GM23338 (cell line): ENCODE results near the gene DYNC2H1. TPM values are rescaled to one million over a fixed set of nuclear protein-coding genes. Genes with fewer than 3 reads are reported as not detected.

Experiments
- ATAC-seq: fragments of 200-7000 bp; cut with Tn5 transposase; 3 replicates; pipeline ENCODE4 v1.9.1; 2020
- DNase-seq: peaks from one replicate; pipeline ENCODE4 v3.0.0-alpha.2; 2015; ENCODE audit warnings: low spot score
- H2AFZ ChIP-seq: fragments of 200-600 bp; sonication (generic); 2 replicates; pipeline ENCODE4 v1.8.0; 2016; ENCODE audit warnings: antibody characterized with exemption, mild to moderate bottlenecking, moderate library complexity
- H3F3A ChIP-seq: fragments of 200-600 bp; sonication (generic); replicated peaks from 2 replicates; pipeline ENCODE4 v1.8.0; 2017; ENCODE audit warnings: antibody characterized with exemption, mixed run types, low read depth
- H3K27ac ChIP-seq: fragments of 200-600 bp; sonication (generic); 2 replicates; pipeline ENCODE4 v1.6.1; 2016; ENCODE audit warnings: low read depth
- H3K27me3 ChIP-seq: fragments of 200-600 bp; sonication (generic); 2 replicates; pipeline ENCODE4 v1.8.0; 2016; ENCODE audit warnings: mild to moderate bottlenecking, mixed run types, moderate library complexity; ENCODE audit not compliant: insufficient read depth
- H3K36me3 ChIP-seq: fragments of 200-600 bp; sonication (generic); 2 replicates; pipeline ENCODE4 v1.8.0; 2016; ENCODE audit warnings: mild to moderate bottlenecking; ENCODE audit not compliant: insufficient read depth
- H3K4me1 ChIP-seq: fragments of 200-600 bp; sonication (generic); 2 replicates; pipeline ENCODE4 v1.8.0; 2016; ENCODE audit warnings: mild to moderate bottlenecking, moderate library complexity; ENCODE audit not compliant: insufficient read depth
- H3K4me2 ChIP-seq: fragments of 200-600 bp; sonication (generic); 2 replicates; pipeline ENCODE4 v1.7.1; 2017; ENCODE audit warnings: mixed run types
- H3K4me3 ChIP-seq: fragments of 200-600 bp; sonication (generic); 2 replicates; pipeline ENCODE4 v1.6.1; 2016; ENCODE audit warnings: mixed run types
- H3K79me2 ChIP-seq: fragments of 200-600 bp; sonication (generic); replicated peaks from 2 replicates; pipeline ENCODE4 v1.8.0; 2017; ENCODE audit warnings: mild to moderate bottlenecking; ENCODE audit not compliant: insufficient read depth
- H3K9me2 ChIP-seq: fragments of 200-600 bp; sonication (generic); 2 replicates; pipeline ENCODE4 v1.8.0; 2017; ENCODE audit not compliant: insufficient read depth
- H4K20me1 ChIP-seq: fragments of 200-600 bp; sonication (generic); replicated peaks from 2 replicates; pipeline ENCODE4 v1.8.0; 2017; ENCODE audit warnings: mild to moderate bottlenecking; ENCODE audit not compliant: insufficient read depth
- H3K27ac Mint-ChIP-seq: 2 replicates; pipeline ENCODE4 v1.8.0; 2020; ENCODE audit warnings: inconsistent platforms, mild to moderate bottlenecking, moderate library complexity, mixed read lengths
- H3K27me3 Mint-ChIP-seq: 3 replicates; pipeline ENCODE4 v1.8.0; 2022; ENCODE audit warnings: low read depth, mild to moderate bottlenecking, moderate library complexity, mixed read lengths, inconsistent platforms; ENCODE audit not compliant: insufficient read depth, poor library complexity
- H3K36me3 Mint-ChIP-seq: 3 replicates; pipeline ENCODE4 v1.8.0; 2021; ENCODE audit warnings: low read depth, mild to moderate bottlenecking, inconsistent platforms, moderate library complexity, mixed read lengths
- H3K4me1 Mint-ChIP-seq: 3 replicates; pipeline ENCODE4 v1.8.0; 2020; ENCODE audit warnings: mild to moderate bottlenecking, inconsistent platforms, mixed read lengths
- H3K4me3 Mint-ChIP-seq: 3 replicates; pipeline ENCODE4 v1.8.0; 2021; ENCODE audit warnings: moderate library complexity, mild to moderate bottlenecking, inconsistent platforms, mixed read lengths
- H3K9me3 Mint-ChIP-seq: 3 replicates; pipeline ENCODE4 v1.8.0; 2020; ENCODE audit warnings: moderate library complexity, mild to moderate bottlenecking, inconsistent platforms, mixed read lengths
- CREB1 ChIP-seq: fragments of 250-450 bp; sonication (Bioruptor Pico); IDR thresholded peaks from 2 replicates; pipeline ENCODE4 v1.5.0; 2020; ENCODE audit warnings: low read depth, mild to moderate bottlenecking, moderate library complexity
- EZH2 ChIP-seq: fragments of 200-600 bp; sonication (generic); IDR thresholded peaks from one replicate; pipeline ENCODE4 v1.8.0; 2017; ENCODE audit warnings: antibody characterized with exemption, mild to moderate bottlenecking, low read depth; ENCODE audit not compliant: unreplicated experiment
- JUNB ChIP-seq: IDR thresholded peaks from one replicate; pipeline ENCODE4 v1.6.1; 2016; ENCODE audit warnings: antibody characterized with exemption; ENCODE audit not compliant: unreplicated experiment
- NANOG ChIP-seq: IDR thresholded peaks from 2 replicates; pipeline ENCODE4 v1.6.1; 2016; ENCODE audit warnings: antibody characterized with exemption, borderline replicate concordance
- POLR2AphosphoS5 ChIP-seq: IDR thresholded peaks from 2 replicates; pipeline ENCODE4 v1.6.1; 2016; ENCODE audit warnings: antibody characterized with exemption, low read depth
- STAT1 ChIP-seq: IDR thresholded peaks from one replicate; pipeline ENCODE4 v1.6.1; 2016; ENCODE audit warnings: antibody characterized with exemption; ENCODE audit not compliant: unreplicated experiment
- ZNF114 ChIP-seq: fragments of 250-450 bp; sonication (Bioruptor Pico); IDR thresholded peaks from 2 replicates; pipeline ENCODE4 v1.5.0; 2020; ENCODE audit warnings: mild to moderate bottlenecking, moderate library complexity
- polyA plus RNA-seq: library from polyadenylated mRNA; unstranded; fragments of >200 nt; fragmentation: Nextera tagmentation; extraction: Ambion mirVana; gene quantifications from 2 replicates; pipeline ENCODE4 v1.2.1, GENCODE V29; 2016
- total RNA-seq: library from RNA; depleted of rRNA; stranded (reverse); fragments of >200 nt; shearing (Covaris generic); gene quantifications from 2 replicates; pipeline ENCODE4 v1.2.3, GENCODE V29; 2014
- TF ChIP-seq, protein P1 (sequence below), 2 experiments: fragments of 200-600 bp in 1 of 2; sonication (generic) in 1 of 2; conservative IDR thresholded peaks; 2 replicates each; pipeline versions ENCODE4 v1.5.1 to v1.6.1; 2016 to 2017; ENCODE audit warnings: antibody characterized with exemption in 2 of 2, low read depth in 2 of 2, mild to moderate bottlenecking in 2 of 2, moderate library complexity in 1 of 2
- TF ChIP-seq, protein P2 (sequence below): IDR thresholded peaks from 2 replicates; pipeline ENCODE4 v1.6.1; 2016; ENCODE audit warnings: antibody characterized with exemption
- TF ChIP-seq, protein P3 (sequence below): fragments of 250-450 bp; sonication (Bioruptor Pico); IDR thresholded peaks from 2 replicates; pipeline ENCODE4 v1.5.0; 2020; ENCODE audit warnings: mild to moderate bottlenecking, moderate library complexity

Gene DYNC2H1
- total and polyA plus RNA-seq, 2 experiments from 2014 or later, result 19.3 to 22.5 TPM

DNA sequence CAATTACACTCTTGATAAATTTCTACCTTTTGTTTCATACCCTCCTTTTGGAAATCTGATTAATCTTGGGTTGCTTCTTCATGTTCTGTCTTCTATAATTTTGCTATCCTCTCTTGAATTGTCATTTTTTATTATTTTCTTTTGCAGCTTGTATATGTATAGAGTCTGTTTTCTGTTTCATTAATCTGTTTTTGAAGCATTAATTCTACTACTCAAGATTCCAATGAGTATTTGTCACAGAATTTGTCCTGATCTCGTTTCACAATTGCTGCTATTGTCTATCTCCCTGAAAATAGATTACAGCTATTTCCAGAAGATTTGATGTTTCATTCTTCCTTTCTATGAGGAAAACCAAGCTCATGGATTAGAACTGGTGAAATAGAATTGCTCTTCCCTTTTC, 406.1 kb downstream of the DYNC2H1 start:
- TF ChIP-seq CREB1, result no peak
- TF ChIP-seq NANOG, result no peak
- TF ChIP-seq JUNB, result no peak
- TF ChIP-seq STAT1, result no peak
- TF ChIP-seq, protein P1, sequence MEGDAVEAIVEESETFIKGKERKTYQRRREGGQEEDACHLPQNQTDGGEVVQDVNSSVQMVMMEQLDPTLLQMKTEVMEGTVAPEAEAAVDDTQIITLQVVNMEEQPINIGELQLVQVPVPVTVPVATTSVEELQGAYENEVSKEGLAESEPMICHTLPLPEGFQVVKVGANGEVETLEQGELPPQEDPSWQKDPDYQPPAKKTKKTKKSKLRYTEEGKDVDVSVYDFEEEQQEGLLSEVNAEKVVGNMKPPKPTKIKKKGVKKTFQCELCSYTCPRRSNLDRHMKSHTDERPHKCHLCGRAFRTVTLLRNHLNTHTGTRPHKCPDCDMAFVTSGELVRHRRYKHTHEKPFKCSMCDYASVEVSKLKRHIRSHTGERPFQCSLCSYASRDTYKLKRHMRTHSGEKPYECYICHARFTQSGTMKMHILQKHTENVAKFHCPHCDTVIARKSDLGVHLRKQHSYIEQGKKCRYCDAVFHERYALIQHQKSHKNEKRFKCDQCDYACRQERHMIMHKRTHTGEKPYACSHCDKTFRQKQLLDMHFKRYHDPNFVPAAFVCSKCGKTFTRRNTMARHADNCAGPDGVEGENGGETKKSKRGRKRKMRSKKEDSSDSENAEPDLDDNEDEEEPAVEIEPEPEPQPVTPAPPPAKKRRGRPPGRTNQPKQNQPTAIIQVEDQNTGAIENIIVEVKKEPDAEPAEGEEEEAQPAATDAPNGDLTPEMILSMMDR (conservative IDR thresholded peaks at IDR 0.05; ENCODE audit: low read depth in 2 of 2), result no peak
- no peak for TF ChIP-seq EZH2
- no peak for TF ChIP-seq ZNF114 (CRISPR knock-in tag)
- no peak for TF ChIP-seq POLR2AphosphoS5
- TF ChIP-seq, protein P2, sequence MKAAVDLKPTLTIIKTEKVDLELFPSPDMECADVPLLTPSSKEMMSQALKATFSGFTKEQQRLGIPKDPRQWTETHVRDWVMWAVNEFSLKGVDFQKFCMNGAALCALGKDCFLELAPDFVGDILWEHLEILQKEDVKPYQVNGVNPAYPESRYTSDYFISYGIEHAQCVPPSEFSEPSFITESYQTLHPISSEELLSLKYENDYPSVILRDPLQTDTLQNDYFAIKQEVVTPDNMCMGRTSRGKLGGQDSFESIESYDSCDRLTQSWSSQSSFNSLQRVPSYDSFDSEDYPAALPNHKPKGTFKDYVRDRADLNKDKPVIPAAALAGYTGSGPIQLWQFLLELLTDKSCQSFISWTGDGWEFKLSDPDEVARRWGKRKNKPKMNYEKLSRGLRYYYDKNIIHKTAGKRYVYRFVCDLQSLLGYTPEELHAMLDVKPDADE, result no peak
- Mint-ChIP-seq H3K4me3 (no peak overlapping the region), H3K4me1 (no peaks in the 10 kb centered on the region), H3K9me3 (no peaks in the 10 kb centered on the region), H3K27ac (no peak overlapping the region), H3K36me3 (no peaks in the 10 kb centered on the region), H3K27me3 (no peaks in the 10 kb centered on the region)
- Histone ChIP-seq H3K27me3 (no peaks in the 10 kb centered on the region), H3F3A (no peaks in the 10 kb centered on the region), H3K79me2 (no peaks in the 10 kb centered on the region), H4K20me1 (no peaks in the 10 kb centered on the region), H3K4me3 (no peak overlapping the region), H3K36me3 (no peaks in the 10 kb centered on the region), H3K4me1 (no peaks in the 10 kb centered on the region), H3K9me2 (no peaks in the 10 kb centered on the region), H3K4me2 (no peak overlapping the region), H3K27ac (no peak overlapping the region), H2AFZ (no peak overlapping the region)
- ATAC-seq (no peak), DNase-seq (no peak)

DNA sequence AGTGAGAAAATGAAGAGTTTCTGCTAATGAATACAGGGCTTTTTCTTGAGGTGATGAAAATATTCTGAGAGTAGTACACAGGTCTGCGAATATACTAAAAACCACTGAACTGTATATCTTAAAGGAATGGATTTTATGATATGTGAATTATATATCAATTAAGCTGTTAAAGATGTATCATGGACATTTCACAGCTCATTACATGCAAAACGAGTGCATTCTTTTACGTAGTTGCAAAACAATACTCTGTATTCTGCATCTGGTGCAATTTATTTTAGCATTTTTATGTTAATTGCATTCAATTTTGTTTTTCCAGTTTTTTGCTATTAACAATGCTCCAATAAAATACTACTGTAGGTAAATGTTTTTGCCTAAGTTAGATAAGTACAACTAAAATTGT, 411.6 kb downstream of the DYNC2H1 start:
- ATAC-seq, result no peak
- H3K27me3 Mint-ChIP-seq, result no peaks in the 10 kb centered on the region
- no peak overlapping the region for H3K4me2 ChIP-seq
- TF ChIP-seq STAT1, result no peak
- TF ChIP-seq, protein P1 (conservative IDR thresholded peaks at IDR 0.05; ENCODE audit: low read depth in 2 of 2), result no peak
- no peak for TF ChIP-seq CREB1
- TF ChIP-seq, protein P3, sequence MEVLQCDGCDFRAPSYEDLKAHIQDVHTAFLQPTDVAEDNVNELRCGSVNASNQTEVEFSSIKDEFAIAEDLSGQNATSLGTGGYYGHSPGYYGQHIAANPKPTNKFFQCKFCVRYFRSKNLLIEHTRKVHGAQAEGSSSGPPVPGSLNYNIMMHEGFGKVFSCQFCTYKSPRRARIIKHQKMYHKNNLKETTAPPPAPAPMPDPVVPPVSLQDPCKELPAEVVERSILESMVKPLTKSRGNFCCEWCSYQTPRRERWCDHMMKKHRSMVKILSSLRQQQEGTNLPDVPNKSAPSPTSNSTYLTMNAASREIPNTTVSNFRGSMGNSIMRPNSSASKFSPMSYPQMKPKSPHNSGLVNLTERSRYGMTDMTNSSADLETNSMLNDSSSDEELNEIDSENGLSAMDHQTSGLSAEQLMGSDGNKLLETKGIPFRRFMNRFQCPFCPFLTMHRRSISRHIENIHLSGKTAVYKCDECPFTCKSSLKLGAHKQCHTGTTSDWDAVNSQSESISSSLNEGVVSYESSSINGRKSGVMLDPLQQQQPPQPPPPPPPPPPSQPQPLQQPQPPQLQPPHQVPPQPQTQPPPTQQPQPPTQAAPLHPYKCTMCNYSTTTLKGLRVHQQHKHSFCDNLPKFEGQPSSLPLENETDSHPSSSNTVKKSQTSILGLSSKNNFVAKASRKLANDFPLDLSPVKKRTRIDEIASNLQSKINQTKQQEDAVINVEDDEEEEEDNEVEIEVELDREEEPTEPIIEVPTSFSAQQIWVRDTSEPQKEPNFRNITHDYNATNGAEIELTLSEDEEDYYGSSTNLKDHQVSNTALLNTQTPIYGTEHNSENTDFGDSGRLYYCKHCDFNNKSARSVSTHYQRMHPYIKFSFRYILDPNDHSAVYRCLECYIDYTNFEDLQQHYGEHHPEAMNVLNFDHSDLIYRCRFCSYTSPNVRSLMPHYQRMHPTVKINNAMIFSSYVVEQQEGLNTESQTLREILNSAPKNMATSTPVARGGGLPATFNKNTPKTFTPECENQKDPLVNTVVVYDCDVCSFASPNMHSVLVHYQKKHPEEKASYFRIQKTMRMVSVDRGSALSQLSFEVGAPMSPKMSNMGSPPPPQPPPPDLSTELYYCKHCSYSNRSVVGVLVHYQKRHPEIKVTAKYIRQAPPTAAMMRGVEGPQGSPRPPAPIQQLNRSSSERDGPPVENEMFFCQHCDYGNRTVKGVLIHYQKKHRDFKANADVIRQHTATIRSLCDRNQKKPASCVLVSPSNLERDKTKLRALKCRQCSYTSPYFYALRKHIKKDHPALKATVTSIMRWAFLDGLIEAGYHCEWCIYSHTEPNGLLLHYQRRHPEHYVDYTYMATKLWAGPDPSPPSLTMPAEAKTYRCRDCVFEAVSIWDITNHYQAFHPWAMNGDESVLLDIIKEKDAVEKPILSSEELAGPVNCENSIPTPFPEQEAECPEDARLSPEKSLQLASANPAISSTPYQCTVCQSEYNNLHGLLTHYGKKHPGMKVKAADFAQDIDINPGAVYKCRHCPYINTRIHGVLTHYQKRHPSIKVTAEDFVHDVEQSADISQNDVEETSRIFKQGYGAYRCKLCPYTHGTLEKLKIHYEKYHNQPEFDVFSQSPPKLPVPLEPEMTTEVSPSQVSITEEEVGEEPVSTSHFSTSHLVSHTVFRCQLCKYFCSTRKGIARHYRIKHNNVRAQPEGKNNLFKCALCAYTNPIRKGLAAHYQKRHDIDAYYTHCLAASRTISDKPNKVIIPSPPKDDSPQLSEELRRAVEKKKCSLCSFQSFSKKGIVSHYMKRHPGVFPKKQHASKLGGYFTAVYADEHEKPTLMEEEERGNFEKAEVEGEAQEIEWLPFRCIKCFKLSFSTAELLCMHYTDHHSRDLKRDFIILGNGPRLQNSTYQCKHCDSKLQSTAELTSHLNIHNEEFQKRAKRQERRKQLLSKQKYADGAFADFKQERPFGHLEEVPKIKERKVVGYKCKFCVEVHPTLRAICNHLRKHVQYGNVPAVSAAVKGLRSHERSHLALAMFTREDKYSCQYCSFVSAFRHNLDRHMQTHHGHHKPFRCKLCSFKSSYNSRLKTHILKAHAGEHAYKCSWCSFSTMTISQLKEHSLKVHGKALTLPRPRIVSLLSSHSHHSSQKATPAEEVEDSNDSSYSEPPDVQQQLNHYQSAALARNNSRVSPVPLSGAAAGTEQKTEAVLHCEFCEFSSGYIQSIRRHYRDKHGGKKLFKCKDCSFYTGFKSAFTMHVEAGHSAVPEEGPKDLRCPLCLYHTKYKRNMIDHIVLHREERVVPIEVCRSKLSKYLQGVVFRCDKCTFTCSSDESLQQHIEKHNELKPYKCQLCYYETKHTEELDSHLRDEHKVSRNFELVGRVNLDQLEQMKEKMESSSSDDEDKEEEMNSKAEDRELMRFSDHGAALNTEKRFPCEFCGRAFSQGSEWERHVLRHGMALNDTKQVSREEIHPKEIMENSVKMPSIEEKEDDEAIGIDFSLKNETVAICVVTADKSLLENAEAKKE (CRISPR knock-in tag), result no peak

More for the DNA sequence above, 411.6 kb downstream of the DYNC2H1 start:
- no peaks in the 10 kb centered on the region for H4K20me1 ChIP-seq
- no peak overlapping the region for H3K4me3 Mint-ChIP-seq
- H2AFZ ChIP-seq, result no peak overlapping the region
- no peaks in the 10 kb centered on the region for H3K9me2 ChIP-seq
- H3K9me3 Mint-ChIP-seq, result no peaks in the 10 kb centered on the region; the same call in 2 of the 3 replicates
- H3K4me1 Mint-ChIP-seq, result peaks cover 4% of the 10 kb centered on the region; the same call in 1 of the 3 replicates
- no peak overlapping the region for H3K27ac Mint-ChIP-seq
- H3K36me3 ChIP-seq, result no peaks in the 10 kb centered on the region
- DNase-seq, result no peak
- H3K36me3 Mint-ChIP-seq, result peaks cover 3% of the 10 kb centered on the region; the same call in 1 of the 3 replicates
- no peaks in the 10 kb centered on the region for H3F3A ChIP-seq
- H3K4me1 ChIP-seq, result peaks cover 8% of the 10 kb centered on the region; the same call in 1 of the 2 replicates
- no peak overlapping the region for H3K4me3 ChIP-seq
- no peaks in the 10 kb centered on the region for H3K79me2 ChIP-seq
- H3K27ac ChIP-seq, result no peak overlapping the region
- H3K27me3 ChIP-seq, result no peaks in the 10 kb centered on the region
